HG03045 (cell line): ENCODE data around the gene TRIM24.
"Not testable (repeated sequence)": the region's sequence is repeated elsewhere in the genome, so short reads cannot be mapped to it uniquely, and the experiment has no call there.

Experiments
- ATAC-seq: cut with Tn5 transposase; IDR thresholded peaks from one replicate; pipeline ENCODE4 v1.9.1; 2021; ENCODE audit warnings: mild to moderate bottlenecking, moderate library complexity; ENCODE audit not compliant: unreplicated experiment

The TRIM24 gene

GRCh38 chr7:138491612-138492386 is 31.7 kb downstream of the TRIM24 start:
- ATAC-seq = no peak

GRCh38 chr7:138492423-138492822 is 32.4 kb downstream of the TRIM24 start:
- ATAC-seq = no peak

GRCh38 chr7:138493535-138493934 is 33.5 kb downstream of the TRIM24 start:
- ATAC-seq = no peak

- no peak for ATAC-seq
These were observed 35.4 kb downstream of the TRIM24 start for GRCh38 chr7:138495485-138495884.

- ATAC-seq = no peak
These were observed 39.3 kb downstream of the TRIM24 start for GRCh38 chr7:138499340-138499739.

GRCh38 chr7:138500303-138500702 is 40.2 kb downstream of the TRIM24 start:
- ATAC-seq = not testable (repeated sequence)

GRCh38 chr7:138500892-138501291 is 40.8 kb downstream of the TRIM24 start:
- ATAC-seq = no peak

GRCh38 chr7:138502023-138502767 is 42.1 kb downstream of the TRIM24 start:
- ATAC-seq = no peak

GRCh38 chr7:138505361-138505873 is 45.4 kb downstream of the TRIM24 start:
- no peak for ATAC-seq

- ATAC-seq = no peak
These were observed 46.7 kb downstream of the TRIM24 start for GRCh38 chr7:138506764-138507163.

GRCh38 chr7:138510003-138510402 is 49.9 kb downstream of the TRIM24 start:
- ATAC-seq = no peak

- ATAC-seq = no peak
These were observed 52.2 kb downstream of the TRIM24 start for GRCh38 chr7:138512092-138512858.

- no peak for ATAC-seq
These were observed 52.8 kb downstream of the TRIM24 start for GRCh38 chr7:138512885-138513284.

GRCh38 chr7:138513344-138513871 is 53.3 kb downstream of the TRIM24 start:
- ATAC-seq = no peak

- no peak for ATAC-seq
These were observed 54.0 kb downstream of the TRIM24 start for GRCh38 chr7:138514044-138514443.

- no peak for ATAC-seq
These were observed 55.0 kb downstream of the TRIM24 start for GRCh38 chr7:138515001-138515528.

- no peak for ATAC-seq
These were observed 59.2 kb downstream of the TRIM24 start for GRCh38 chr7:138519061-138519798.

- no peak for ATAC-seq
These were observed 60.7 kb downstream of the TRIM24 start for GRCh38 chr7:138520742-138521141.

- no peak for ATAC-seq
These were observed 61.9 kb downstream of the TRIM24 start for GRCh38 chr7:138521837-138522461.

- no peak for ATAC-seq
These were observed 64.2 kb downstream of the TRIM24 start for GRCh38 chr7:138524259-138524658.
